Heart left ventricle (tissue), 16 donors: ENCODE measurements around the gene VAC14. TPM values are rescaled to one million over a fixed set of nuclear protein-coding genes. Genes with fewer than 3 reads are reported as not detected.

Source experiments
- ATAC-seq, 4 donors: fragments of 200-7000 bp; cut with Tn5 transposase; one replicate each; pipeline ENCODE4 v1.9.1; 2020 to 2022; ENCODE audit warnings: moderate library complexity in 4 of 4, mild to moderate bottlenecking in 3 of 4, moderate number of reproducible peaks in 1 of 4
- DNase-seq, 5 donors: peaks; one replicate each; pipeline ENCODE4 v3.0.0-alpha.2; 2020
- H3K27ac ChIP-seq, 12 donors: fragments of 200-600 bp; sonication (generic) in 4 of 12; one replicate each; pipeline versions ENCODE4 v1.5.0 to v1.8.0; 2016 to 2022; ENCODE audit warnings: mild to moderate bottlenecking in 2 of 12
- H3K27me3 ChIP-seq, 9 donors: fragments of 200-600 bp; sonication (generic) in 2 of 9; one replicate each; pipeline versions ENCODE4 v1.5.1 to v1.8.0; 2016 to 2022; ENCODE audit warnings: mild to moderate bottlenecking in 3 of 9
- H3K36me3 ChIP-seq, 9 donors: fragments of 200-600 bp; sonication (generic) in 2 of 9; one replicate each; pipeline versions ENCODE4 v1.5.0 to v1.8.0; 2018 to 2022; ENCODE audit warnings: mild to moderate bottlenecking in 2 of 9
- H3K4me1 ChIP-seq, 12 donors: fragments of 200-600 bp; sonication (generic) in 4 of 12; one replicate each; pipeline versions ENCODE4 v1.5.0 to v1.8.0; 2016 to 2022; ENCODE audit warnings: mild to moderate bottlenecking in 3 of 12
- H3K4me3 ChIP-seq, 12 donors: fragments of 200-600 bp; sonication (generic) in 4 of 12; one replicate each; pipeline versions ENCODE4 v1.5.0 to v1.8.0; 2017 to 2022; ENCODE audit warnings: mild to moderate bottlenecking in 9 of 12, moderate library complexity in 4 of 12
- H3K9me3 ChIP-seq, 12 donors: fragments of 200-600 bp; sonication (generic) in 4 of 12; one replicate each; pipeline versions ENCODE4 v1.5.0 to v1.8.0; 2016 to 2022; ENCODE audit warnings: mild to moderate bottlenecking in 1 of 12
- POLR2A ChIP-seq, 2 donors: fragments of 450-650 bp; IDR thresholded peaks; one replicate each; pipeline ENCODE4 v1.6.1; 2017; ENCODE audit warnings: antibody characterized with exemption in 2 of 2, mild to moderate bottlenecking in 2 of 2, moderate library complexity in 2 of 2
- WGBS, 4 donors: extraction: QIAGEN DNeasy Blood & Tissue Kit in 2 of 4; methylation state at CpG; one replicate each; pipeline versions ENCODE4 v1.1.5 to v1.1.7; 2013 to 2018; 5-methylcytosine and 5-hydroxymethylcytosine counted together
- intact Hi-C, 10 donors: fragments of 100-400 bp; cut with DNase I; formaldehyde crosslinking; loops; one replicate each; pipeline versions ENCODE4 v1.11.1 to v1.14.2; 2022
- polyA plus RNA-seq, 2 donors: library from polyadenylated mRNA; stranded (reverse); fragments of 200-250 nt; gene quantifications; one replicate each; pipeline ENCODE4 v1.2.3, GENCODE V29; 2013
- total RNA-seq, 9 donors: library from RNA; depleted of rRNA in 2 of 9; stranded (reverse); fragments of >200 nt in 2 of 9; fragmentation: NEBNext Ultra II Directional in 3 of 9; extraction: Animal tissue kit (Norgen Biotek cat#: 25700) in 3 of 9; gene quantifications; one replicate each; pipeline versions ENCODE4 v1.1.0 to v1.2.4, GENCODE V29; 2016 to 2023
- TF ChIP-seq, protein P1 (sequence below), 12 donors: fragments of 200-600 bp; sonication (generic) in 4 of 12; IDR thresholded peaks; one replicate each; pipeline versions ENCODE4 v1.5.0 to v1.8.0; 2018 to 2022; ENCODE audit warnings: antibody characterized with exemption in 12 of 12, mild to moderate bottlenecking in 5 of 12
- donor health status: ischemic (EF 13 %, LVEDD 7.1; RV severe dilation, severe dysfunction).
- donor health status: healthy with polysubstance abuse.
- donor health status: DM: no; HTN: yes; CAD: no.
- donor health status: DM: no; HTN: no; CAD: no.
- donor health status: ischemic (EF 25% LVEDD 6.9; RV normal size, moderate dysfunction).
- donor health status: ischemic (EF 25% LVEDD 5.7; RV mildly dilated, moderate dysfunction).
- donor health status: healthy.
- donor health status: DM: yes; HTN: yes; CAD: no.
- donor health status: ischemic (EF 35%, LVEDD 5.7; RV mildly dilated, moderate dysfunction).
- donor health status: nonischemic (EF 11% LVEDD 7.7; RV severe dilation, severe dysfunction).
- donor health status: DM: yes; HTN: yes; CAD: no.
- donor health status: PGD.
- donor health status: ischemic (EF 29% LVEDD 5.4; RV normal size, mild dysfunction).
- donor health status: nonischemic (EF 23%, LVEDD 6.1; RV moderate dilation, normal function).

Gene VAC14
- total and polyA plus RNA-seq, 11 donors = 13.9 to 48.0 (median 26.1) TPM

DNA sequence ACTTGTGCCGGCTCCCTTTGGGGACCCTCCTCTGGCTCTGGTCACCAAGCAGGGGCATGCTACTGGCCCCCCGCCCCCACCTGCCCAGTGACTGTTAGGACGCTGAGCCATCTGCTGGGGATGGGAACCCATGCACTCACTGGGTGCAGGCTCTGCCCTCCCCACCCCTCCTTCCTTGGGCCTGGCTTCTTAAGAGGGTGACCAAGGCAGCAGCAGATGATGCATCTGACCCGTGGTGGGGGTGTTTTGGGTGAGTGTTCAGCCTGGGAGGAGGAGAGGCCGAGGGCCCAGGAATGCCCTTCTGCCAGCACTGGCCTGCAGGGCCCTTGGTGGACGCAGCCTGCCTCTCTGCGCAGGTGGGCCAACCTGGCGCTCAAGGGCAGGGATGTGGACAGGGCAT lies 95.9 kb downstream of the VAC14 start:
- Histone ChIP-seq H3K27me3 (no peaks in the 10 kb centered on the region), H3K9me3 (no peaks in the 10 kb centered on the region), H3K4me1 (peaks cover 0 to 75% (median 41%) of the 10 kb centered on the region in 12 donors), H3K36me3 (peaks cover 0 to 3% (median 0%) of the 10 kb centered on the region in 9 donors), H3K4me3 (no peak overlapping the region), H3K27ac (peak overlapping the region in 1 of 12 donors; percentile 96)
- no peak for DNase-seq
- 93 to 97% (median 95%) methylated on average over 8 of the region's 8 CpGs for WGBS, 4 donors
- intact Hi-C loops = no loop called here
- TF ChIP-seq POLR2A (IDR thresholded peaks at IDR 0.05) = no peak
- TF ChIP-seq, protein P1, sequence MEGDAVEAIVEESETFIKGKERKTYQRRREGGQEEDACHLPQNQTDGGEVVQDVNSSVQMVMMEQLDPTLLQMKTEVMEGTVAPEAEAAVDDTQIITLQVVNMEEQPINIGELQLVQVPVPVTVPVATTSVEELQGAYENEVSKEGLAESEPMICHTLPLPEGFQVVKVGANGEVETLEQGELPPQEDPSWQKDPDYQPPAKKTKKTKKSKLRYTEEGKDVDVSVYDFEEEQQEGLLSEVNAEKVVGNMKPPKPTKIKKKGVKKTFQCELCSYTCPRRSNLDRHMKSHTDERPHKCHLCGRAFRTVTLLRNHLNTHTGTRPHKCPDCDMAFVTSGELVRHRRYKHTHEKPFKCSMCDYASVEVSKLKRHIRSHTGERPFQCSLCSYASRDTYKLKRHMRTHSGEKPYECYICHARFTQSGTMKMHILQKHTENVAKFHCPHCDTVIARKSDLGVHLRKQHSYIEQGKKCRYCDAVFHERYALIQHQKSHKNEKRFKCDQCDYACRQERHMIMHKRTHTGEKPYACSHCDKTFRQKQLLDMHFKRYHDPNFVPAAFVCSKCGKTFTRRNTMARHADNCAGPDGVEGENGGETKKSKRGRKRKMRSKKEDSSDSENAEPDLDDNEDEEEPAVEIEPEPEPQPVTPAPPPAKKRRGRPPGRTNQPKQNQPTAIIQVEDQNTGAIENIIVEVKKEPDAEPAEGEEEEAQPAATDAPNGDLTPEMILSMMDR (IDR thresholded peaks at IDR 0.05) = no peak
- ATAC-seq = no peak

DNA sequence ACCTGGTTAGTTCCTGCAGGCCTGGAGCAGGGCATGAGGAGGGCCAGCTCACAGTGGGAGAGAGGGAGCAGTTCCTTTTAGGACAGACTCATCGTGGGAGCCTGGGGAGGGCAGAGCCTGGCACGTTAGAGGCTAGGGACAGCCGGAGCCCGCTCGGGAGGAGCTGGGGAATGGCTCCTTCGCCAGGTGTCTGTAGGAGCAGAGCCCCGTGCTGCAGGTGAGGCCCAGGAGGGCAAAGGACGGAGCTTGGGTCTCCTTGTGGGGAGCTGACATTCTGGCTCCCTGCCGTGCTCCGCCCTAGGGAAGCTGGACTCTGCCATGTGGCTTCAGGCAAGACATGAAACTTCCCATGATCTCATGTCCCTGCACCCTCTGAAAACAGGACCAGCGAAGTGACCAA lies 96.4 kb downstream of the VAC14 start:
- H3K27me3 ChIP-seq = no peaks in the 10 kb centered on the region
- no peaks in the 10 kb centered on the region for H3K9me3 ChIP-seq
- H3K27ac ChIP-seq = peak overlapping the region in 4 of 12 donors; percentile 75 to 96 (median 85)
- H3K4me1 ChIP-seq = peaks cover 0 to 75% (median 40%) of the 10 kb centered on the region in 12 donors
- no peak for TF ChIP-seq POLR2A (IDR thresholded peaks at IDR 0.05)
- no peak overlapping the region for H3K4me3 ChIP-seq
- H3K36me3 ChIP-seq = no peaks in the 10 kb centered on the region
- WGBS, 4 donors = 79 to 90% (median 88%) methylated on average over 11 of the region's 11 CpGs
- intact Hi-C loops = loop anchor here in 2 of 10 donors (5.0 kb wide), 1 partner anchor 33 kb away; no protein-coding TSS in a partner anchor
- ATAC-seq (no peak), DNase-seq (no peak)

DNA sequence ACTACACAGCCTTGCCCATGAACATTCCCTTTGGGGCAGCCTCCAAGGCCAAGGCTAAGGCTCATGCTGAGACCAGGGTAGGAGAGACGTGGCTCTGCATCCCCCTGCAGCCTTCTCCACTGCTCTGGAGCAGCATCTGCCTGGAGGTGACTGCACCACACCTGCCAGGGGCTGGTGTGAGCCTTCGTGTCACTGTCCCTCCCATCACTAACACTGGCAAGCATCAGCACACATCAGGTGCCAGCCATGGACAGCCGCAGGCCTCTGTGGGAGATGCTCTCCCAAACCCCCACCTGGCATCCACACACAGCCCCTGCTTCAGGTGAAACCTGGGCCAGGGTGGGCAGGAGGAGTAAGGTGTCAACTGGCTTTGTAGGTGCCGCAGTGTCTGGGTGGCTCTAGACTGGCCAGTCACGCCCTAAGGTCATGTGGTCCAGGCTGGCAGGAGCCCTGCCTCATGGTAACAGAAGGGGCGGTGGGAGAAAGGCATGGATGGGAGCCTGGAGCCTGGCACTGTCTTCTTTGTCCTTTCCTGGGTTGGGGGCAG lies 97.0 kb downstream of the VAC14 start:
- Histone ChIP-seq H3K27me3 (no peaks in the 10 kb centered on the region), H3K36me3 (no peaks in the 10 kb centered on the region), H3K9me3 (no peaks in the 10 kb centered on the region), H3K27ac (peak overlapping the region; percentile 51 to 96 (median 76)), H3K4me3 (no peak overlapping the region), H3K4me1 (peaks cover 0 to 73% (median 39%) of the 10 kb centered on the region in 12 donors)
- intact Hi-C loops = loop anchor here in 2 of 10 donors (5.0 kb wide), 1 partner anchor 33 kb away; no protein-coding TSS in a partner anchor
- no peak for ATAC-seq
- TF ChIP-seq, protein P1 (IDR thresholded peaks at IDR 0.05) = no peak
- no peak for TF ChIP-seq POLR2A (IDR thresholded peaks at IDR 0.05)
- DNase-seq = no peak
- WGBS, 4 donors = 77 to 90% (median 87%) methylated on average over 6 of the region's 6 CpGs; no CpG with 5 or more reads in 1 of the 4 donors

DNA sequence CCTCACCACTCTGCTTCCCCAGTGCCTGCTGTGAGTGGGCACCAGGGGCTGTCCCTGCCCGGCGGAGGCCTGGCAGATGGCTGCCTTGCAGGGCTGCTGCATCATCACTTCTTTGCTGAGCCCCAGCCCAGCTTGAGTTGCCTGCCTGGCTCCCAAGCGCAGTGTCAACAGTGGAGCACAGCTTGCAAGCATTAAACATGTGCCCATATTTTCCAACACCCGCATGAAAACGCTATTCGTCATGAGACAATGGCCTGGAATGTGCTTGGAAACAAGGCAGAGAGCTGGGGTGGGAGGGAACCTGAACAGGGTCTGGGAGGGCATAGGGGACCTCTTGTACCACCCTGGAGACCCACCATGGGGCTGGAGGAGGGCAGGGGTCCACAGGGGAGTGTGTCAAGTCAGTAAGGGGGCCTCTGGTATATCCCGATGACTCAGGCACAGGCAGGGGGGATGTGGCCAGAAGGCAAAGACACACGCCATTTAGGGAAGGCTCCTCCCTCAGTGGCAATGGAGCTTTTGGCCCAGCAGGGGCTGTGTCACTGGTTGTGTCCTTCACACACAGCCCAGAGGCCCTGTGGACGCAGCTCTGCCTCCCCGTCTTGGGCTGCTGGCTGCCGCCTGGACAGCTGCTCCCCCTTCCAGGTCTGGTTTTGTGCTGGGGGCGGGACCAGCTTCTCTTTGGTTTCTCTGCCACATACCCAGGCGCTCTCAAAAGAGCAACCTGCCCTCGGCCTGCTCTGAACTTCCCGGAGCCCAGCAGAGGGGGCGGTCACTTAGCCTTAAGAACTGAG lies 97.7 kb downstream of the VAC14 start:
- intact Hi-C loops = loop anchor here in 2 of 10 donors (5.0 kb wide), 1 partner anchor 34 kb away; no protein-coding TSS in a partner anchor
- Histone ChIP-seq H3K36me3 (peaks cover 0 to 5% (median 0%) of the 10 kb centered on the region in 9 donors), H3K4me1 (peaks cover 0 to 74% (median 38%) of the 10 kb centered on the region in 12 donors), H3K9me3 (no peaks in the 10 kb centered on the region), H3K27ac (peak overlapping the region; percentile 51 to 96 (median 76)), H3K4me3 (no peak overlapping the region), H3K27me3 (no peaks in the 10 kb centered on the region)
- TF ChIP-seq, protein P1 (IDR thresholded peaks at IDR 0.05) = peak in 8 of 12 donors; percentile 6 to 49 (median 25)
- TF ChIP-seq POLR2A (IDR thresholded peaks at IDR 0.05) = no peak
- DNase-seq (peak in 3 of 5 donors; percentile 63 to 78 (median 76)), ATAC-seq (peak; percentile 59 to 83 (median 74))
- 50 to 58% (median 54%) methylated on average over 11 to 16 of the region's 16 CpGs for WGBS, 4 donors
